Osteocyte (in vitro differentiated cells): Measurements from ENCODE around the gene FAAH2. TPM values are rescaled to one million over a fixed set of nuclear protein-coding genes. Genes with fewer than 3 reads are reported as not detected.

Experiments
- DNase-seq: peaks from one replicate; pipeline ENCODE4 v3.0.0; 2021; ENCODE audit warnings: mixed read lengths; ENCODE audit not compliant: unreplicated experiment; ENCODE audit errors: extremely low spot score
- H3K27ac Mint-ChIP-seq: one replicate; pipeline ENCODE4 v1.8.0; 2021; ENCODE audit warnings: mild to moderate bottlenecking, mixed read lengths; ENCODE audit not compliant: unreplicated experiment
- H3K27me3 Mint-ChIP-seq: one replicate; pipeline ENCODE4 v1.8.0; 2021; ENCODE audit warnings: mixed read lengths; ENCODE audit not compliant: unreplicated experiment
- H3K36me3 Mint-ChIP-seq: one replicate; pipeline ENCODE4 v1.8.0; 2021; ENCODE audit warnings: mixed read lengths; ENCODE audit not compliant: unreplicated experiment
- H3K4me1 Mint-ChIP-seq: one replicate; pipeline ENCODE4 v1.8.0; 2021; ENCODE audit warnings: mixed read lengths; ENCODE audit not compliant: unreplicated experiment
- H3K4me3 Mint-ChIP-seq: one replicate; pipeline ENCODE4 v1.8.0; 2021; ENCODE audit warnings: mild to moderate bottlenecking, moderate library complexity, mixed read lengths; ENCODE audit not compliant: unreplicated experiment
- H3K9me3 Mint-ChIP-seq: one replicate; pipeline ENCODE4 v1.8.0; 2021; ENCODE audit warnings: mixed read lengths; ENCODE audit not compliant: unreplicated experiment
- total RNA-seq: library from RNA; stranded (reverse); gene quantifications from 2 replicates; pipeline ENCODE4 v1.2.1, GENCODE V29; 2021
- TF ChIP-seq, protein P1 (sequence below): fragments of 200-600 bp; sonication (generic); IDR thresholded peaks from 2 replicates; pipeline ENCODE4 v1.5.0; 2021; ENCODE audit warnings: antibody characterized with exemption, mild to moderate bottlenecking, moderate library complexity

Gene FAAH2
- total RNA-seq, 1 donor from 2014 or later, result 0.30 TPM

- Mint-ChIP-seq H3K9me3 (peaks cover 62% of the 10 kb centered on the region), H3K27me3 (no peaks in the 10 kb centered on the region), H3K4me3 (no peak overlapping the region), H3K27ac (no peak overlapping the region), H3K4me1 (no peaks in the 10 kb centered on the region), H3K36me3 (no peaks in the 10 kb centered on the region)
- DNase-seq, result no peak
- TF ChIP-seq, protein P1, sequence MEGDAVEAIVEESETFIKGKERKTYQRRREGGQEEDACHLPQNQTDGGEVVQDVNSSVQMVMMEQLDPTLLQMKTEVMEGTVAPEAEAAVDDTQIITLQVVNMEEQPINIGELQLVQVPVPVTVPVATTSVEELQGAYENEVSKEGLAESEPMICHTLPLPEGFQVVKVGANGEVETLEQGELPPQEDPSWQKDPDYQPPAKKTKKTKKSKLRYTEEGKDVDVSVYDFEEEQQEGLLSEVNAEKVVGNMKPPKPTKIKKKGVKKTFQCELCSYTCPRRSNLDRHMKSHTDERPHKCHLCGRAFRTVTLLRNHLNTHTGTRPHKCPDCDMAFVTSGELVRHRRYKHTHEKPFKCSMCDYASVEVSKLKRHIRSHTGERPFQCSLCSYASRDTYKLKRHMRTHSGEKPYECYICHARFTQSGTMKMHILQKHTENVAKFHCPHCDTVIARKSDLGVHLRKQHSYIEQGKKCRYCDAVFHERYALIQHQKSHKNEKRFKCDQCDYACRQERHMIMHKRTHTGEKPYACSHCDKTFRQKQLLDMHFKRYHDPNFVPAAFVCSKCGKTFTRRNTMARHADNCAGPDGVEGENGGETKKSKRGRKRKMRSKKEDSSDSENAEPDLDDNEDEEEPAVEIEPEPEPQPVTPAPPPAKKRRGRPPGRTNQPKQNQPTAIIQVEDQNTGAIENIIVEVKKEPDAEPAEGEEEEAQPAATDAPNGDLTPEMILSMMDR, result no peak
Measured at GRCh38 chrX:57451426-57452020, 165.0 kb downstream of the FAAH2 start.

GRCh38 chrX:57453901-57454300, 167.4 kb downstream of the FAAH2 start:
- TF ChIP-seq, protein P1, result no peak
- H3K4me1 Mint-ChIP-seq, result no peaks in the 10 kb centered on the region
- H3K27ac Mint-ChIP-seq, result no peak overlapping the region
- H3K4me3 Mint-ChIP-seq, result no peak overlapping the region
- no peaks in the 10 kb centered on the region for H3K27me3 Mint-ChIP-seq
- peaks cover 71% of the 10 kb centered on the region for H3K9me3 Mint-ChIP-seq
- no peak for DNase-seq
- no peaks in the 10 kb centered on the region for H3K36me3 Mint-ChIP-seq

DNA sequence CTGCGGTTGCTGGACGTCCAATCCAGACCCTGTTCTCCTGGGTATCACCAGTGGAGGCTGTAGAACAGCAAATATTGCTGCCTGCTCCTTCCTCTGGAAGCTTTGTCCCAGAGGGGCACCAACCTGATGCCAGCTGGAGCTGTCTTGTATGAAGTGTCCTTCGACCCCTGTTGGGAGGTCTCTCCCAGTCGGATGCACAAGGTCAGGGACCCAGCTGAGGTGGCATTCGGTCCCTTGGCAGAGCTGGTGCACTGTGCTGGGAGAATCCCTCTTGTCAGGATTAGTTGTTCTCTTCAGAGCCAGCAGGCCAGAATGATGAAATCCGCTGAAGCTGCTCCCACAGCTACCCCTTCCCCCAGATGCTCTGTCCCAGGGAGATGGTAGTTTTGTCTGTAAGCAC, 195.0 kb downstream of the FAAH2 start:
- Mint-ChIP-seq H3K4me3 (no peak overlapping the region), H3K27ac (no peak overlapping the region), H3K36me3 (no peaks in the 10 kb centered on the region), H3K4me1 (no peaks in the 10 kb centered on the region), H3K27me3 (no peaks in the 10 kb centered on the region), H3K9me3 (peaks cover 41% of the 10 kb centered on the region)
- DNase-seq, result no peak
- TF ChIP-seq, protein P1, result no peak

DNA sequence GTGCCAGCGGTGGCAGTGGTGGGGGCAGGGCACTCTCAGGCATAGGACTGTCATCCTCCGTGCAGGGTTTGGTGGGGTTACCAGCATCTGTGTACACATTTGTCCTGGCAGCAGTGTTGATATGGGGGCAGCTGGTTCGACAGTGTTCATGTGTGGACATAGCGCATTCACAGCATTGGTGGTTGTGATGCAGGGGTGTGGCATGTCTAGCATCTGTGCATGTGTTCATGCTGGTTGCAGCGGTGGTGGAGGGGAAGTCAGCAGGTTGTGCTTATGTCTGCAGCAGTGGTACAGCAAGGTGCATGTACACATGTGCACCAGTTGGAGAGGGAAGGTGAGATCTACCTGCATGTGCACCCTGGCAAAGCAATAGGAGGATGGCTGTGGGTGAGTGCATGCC, 230.0 kb downstream of the FAAH2 start:
- no peaks in the 10 kb centered on the region for H3K36me3 Mint-ChIP-seq
- DNase-seq, result no peak
- H3K4me3 Mint-ChIP-seq, result no peak overlapping the region
- no peaks in the 10 kb centered on the region for H3K4me1 Mint-ChIP-seq
- TF ChIP-seq, protein P1, result no peak
- H3K9me3 Mint-ChIP-seq, result peaks cover 48% of the 10 kb centered on the region
- no peaks in the 10 kb centered on the region for H3K27me3 Mint-ChIP-seq
- H3K27ac Mint-ChIP-seq, result no peak overlapping the region

- Mint-ChIP-seq H3K9me3 (peaks cover 59% of the 10 kb centered on the region), H3K27ac (no peak overlapping the region), H3K36me3 (no peaks in the 10 kb centered on the region), H3K4me1 (no peaks in the 10 kb centered on the region), H3K4me3 (no peak overlapping the region), H3K27me3 (no peaks in the 10 kb centered on the region)
- TF ChIP-seq, protein P1, result no peak
- no peak for DNase-seq
Measured at GRCh38 chrX:57519578-57520118, 233.1 kb downstream of the FAAH2 start.
